GM12892 (cell line): ENCODE measurements around the gene RABL6.

Source experiments
- POLR2A ChIP-seq: IDR thresholded peaks from 2 replicates; pipeline ENCODE4 v1.6.1; 2011; ENCODE audit warnings: low read depth, low read length, control low read depth
- TAF1 ChIP-seq: IDR thresholded peaks from 2 replicates; pipeline ENCODE4 v1.6.1; 2011; ENCODE audit warnings: low read depth, mild to moderate bottlenecking, control low read depth, low read length, borderline replicate concordance

GRCh38 chr9:136854842-136855460 lies 47.2 kb downstream of the RABL6 start:
- no peak for TF ChIP-seq TAF1
- no peak for TF ChIP-seq POLR2A
